HCT116 (cell line): ENCODE results near the gene IFNL4.

Experiments
- CTCF ChIP-seq, 3 experiments: fragments of 200-600 bp in 1 of 3; sonication (generic) in 1 of 3; IDR thresholded peaks in 2 of 3; conservative IDR thresholded peaks in 1 of 3; 2 replicates each; pipeline ENCODE4 v1.5.1; 2012 to 2017; ENCODE audit warnings: low read depth in 2 of 3, low read length in 2 of 3, antibody characterized with exemption in 1 of 3, borderline replicate concordance in 1 of 3, control low read depth in 1 of 3, mild to moderate bottlenecking in 1 of 3, mixed read lengths in 1 of 3, mixed run types in 1 of 3, moderate library complexity in 1 of 3; ENCODE audit not compliant: insufficient read depth in 1 of 3
- EZH2phosphoT487 ChIP-seq: fragments of 200-600 bp; IDR thresholded peaks from 2 replicates; pipeline ENCODE4 v1.6.1; 2018; ENCODE audit warnings: antibody characterized with exemption, borderline replicate concordance
- JUND ChIP-seq: IDR thresholded peaks from 2 replicates; pipeline ENCODE4 v1.6.1; 2012
- SIN3A ChIP-seq: IDR thresholded peaks from 2 replicates; pipeline ENCODE4 v1.6.1; 2012; ENCODE audit warnings: low read depth

- TF ChIP-seq SIN3A (no peak), JUND (no peak), CTCF (IDR thresholded peaks at IDR 0.05 in 2 of 3, conservative IDR thresholded peaks at IDR 0.05 in 1 of 3; ENCODE audit: borderline replicate concordance in 1 of 3, insufficient read depth in 1 of 3, low read depth in 2 of 3, low read length in 2 of 3) (no peak), EZH2phosphoT487 (no peak)
These were observed 52.3 kb downstream of the IFNL4 start for GRCh38 chr19:39196320-39196719.
